Skeletal muscle tissue (tissue), 4 donors: Measurements from ENCODE around the gene CARS1. TPM values are rescaled to one million over a fixed set of nuclear protein-coding genes. Genes with fewer than 3 reads are reported as not detected.
"Not testable (repeated sequence)": the region's sequence is repeated elsewhere in the genome, so short reads cannot be mapped to it uniquely, and the experiment has no call there.

Experiments
- H3K27ac ChIP-seq: one replicate; pipeline ENCODE4 v1.7.0; 2013; ENCODE audit warnings: mild to moderate bottlenecking, low read depth, low read length, inconsistent platforms
- H3K27me3 ChIP-seq, 3 donors: one replicate each; pipeline ENCODE4 v1.7.0; 2013; ENCODE audit warnings: low read length in 3 of 3; ENCODE audit not compliant: control insufficient read depth in 3 of 3, insufficient read depth in 3 of 3
- H3K36me3 ChIP-seq, 3 donors: one replicate each; pipeline ENCODE4 v1.7.0; 2013; ENCODE audit warnings: low read length in 3 of 3; ENCODE audit not compliant: control insufficient read depth in 3 of 3, insufficient read depth in 3 of 3
- H3K4me1 ChIP-seq, 3 donors: one replicate each; pipeline ENCODE4 v1.7.0; 2013; ENCODE audit warnings: low read length in 3 of 3, mild to moderate bottlenecking in 3 of 3; ENCODE audit not compliant: control insufficient read depth in 3 of 3, insufficient read depth in 3 of 3
- H3K4me3 ChIP-seq, 3 donors: one replicate each; pipeline ENCODE4 v1.7.0; 2013; ENCODE audit warnings: low read length in 3 of 3
- H3K9ac ChIP-seq, 3 donors: one replicate each; pipeline ENCODE4 v1.7.0; 2013; ENCODE audit warnings: low read length in 3 of 3, mild to moderate bottlenecking in 3 of 3, moderate library complexity in 2 of 3, low read depth in 1 of 3
- H3K9me3 ChIP-seq, 3 donors: one replicate each; pipeline ENCODE4 v1.7.0; 2013; ENCODE audit warnings: low read length in 3 of 3; ENCODE audit not compliant: control insufficient read depth in 3 of 3
- total RNA-seq: library from RNA; depleted of rRNA; stranded (reverse); fragments of >200 nt; gene quantifications from one replicate; pipeline ENCODE4 v1.2.3, GENCODE V29; 2014
- donor health status: Osteomylitis.

CARS1 gene
- total RNA-seq, 1 donor from 2014 or later, result 11.5 TPM

- Histone ChIP-seq H3K27ac (no peak overlapping the region), H3K27me3 (peaks cover 6 to 11% (median 9%) of the 10 kb centered on the region in 3 donors), H3K36me3 (no peaks in the 10 kb centered on the region), H3K4me1 (no peaks in the 10 kb centered on the region), H3K9me3 (no peaks in the 10 kb centered on the region), H3K9ac (no peak overlapping the region), H3K4me3 (no peak overlapping the region)
Measured at GRCh38 chr11:3080733-3081385, 23.6 kb upstream of the CARS1 start.

- Histone ChIP-seq H3K4me1 (peaks cover 0 to 2% (median 2%) of the 10 kb centered on the region in 3 donors), H3K27ac (no peak overlapping the region), H3K9me3 (no peaks in the 10 kb centered on the region), H3K36me3 (no peaks in the 10 kb centered on the region), H3K9ac (no peak overlapping the region), H3K27me3 (peaks cover 6 to 11% (median 9%) of the 10 kb centered on the region in 3 donors), H3K4me3 (no peak overlapping the region)
Measured at GRCh38 chr11:3080104-3080503, 22.9 kb upstream of the CARS1 start.

DNA sequence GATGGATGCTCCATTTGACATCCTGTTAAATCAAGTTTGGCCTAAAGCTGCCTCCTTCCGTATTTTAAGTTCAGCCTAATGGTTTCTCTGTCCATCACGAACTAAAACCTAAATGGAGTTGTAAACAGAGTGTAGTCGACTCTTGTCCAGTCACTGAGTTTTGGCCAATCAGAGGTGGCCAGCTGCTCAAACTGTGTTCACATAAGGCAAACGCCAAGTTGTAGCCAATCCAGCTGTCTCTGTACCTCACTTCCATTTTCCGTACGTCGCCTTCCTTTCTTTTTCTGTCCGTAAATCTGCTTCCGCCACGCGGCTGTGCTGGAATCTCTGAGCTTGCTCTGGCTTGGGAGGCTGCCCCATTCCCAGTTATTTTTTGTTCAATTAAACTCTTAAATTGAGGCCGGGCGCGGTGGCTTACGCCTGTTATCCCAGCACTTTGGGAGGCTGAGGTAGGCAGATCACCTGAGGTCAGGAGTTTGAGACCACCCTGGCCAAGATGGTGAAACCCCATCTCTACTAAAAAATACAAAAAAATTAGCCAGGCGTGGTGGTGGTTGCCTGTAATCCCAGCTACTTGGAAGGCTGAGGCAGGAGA is 20.7 kb upstream of the CARS1 start:
- Histone ChIP-seq H3K9ac (no peak overlapping the region), H3K27me3 (peaks cover 0 to 6% (median 3%) of the 10 kb centered on the region in 3 donors), H3K36me3 (no peaks in the 10 kb centered on the region), H3K4me1 (peaks cover 3 to 10% (median 8%) of the 10 kb centered on the region in 3 donors), H3K9me3 (no peaks in the 10 kb centered on the region), H3K4me3 (no peak overlapping the region), H3K27ac (no peak overlapping the region)

- Histone ChIP-seq H3K9me3 (no peaks in the 10 kb centered on the region), H3K36me3 (no peaks in the 10 kb centered on the region), H3K4me3 (no peak overlapping the region), H3K9ac (no peak overlapping the region), H3K27me3 (peaks cover 0 to 6% (median 3%) of the 10 kb centered on the region in 3 donors), H3K27ac (no peak overlapping the region), H3K4me1 (peaks cover 5 to 10% (median 8%) of the 10 kb centered on the region in 3 donors)
Measured at GRCh38 chr11:3077189-3077836, 20.1 kb upstream of the CARS1 start.

DNA sequence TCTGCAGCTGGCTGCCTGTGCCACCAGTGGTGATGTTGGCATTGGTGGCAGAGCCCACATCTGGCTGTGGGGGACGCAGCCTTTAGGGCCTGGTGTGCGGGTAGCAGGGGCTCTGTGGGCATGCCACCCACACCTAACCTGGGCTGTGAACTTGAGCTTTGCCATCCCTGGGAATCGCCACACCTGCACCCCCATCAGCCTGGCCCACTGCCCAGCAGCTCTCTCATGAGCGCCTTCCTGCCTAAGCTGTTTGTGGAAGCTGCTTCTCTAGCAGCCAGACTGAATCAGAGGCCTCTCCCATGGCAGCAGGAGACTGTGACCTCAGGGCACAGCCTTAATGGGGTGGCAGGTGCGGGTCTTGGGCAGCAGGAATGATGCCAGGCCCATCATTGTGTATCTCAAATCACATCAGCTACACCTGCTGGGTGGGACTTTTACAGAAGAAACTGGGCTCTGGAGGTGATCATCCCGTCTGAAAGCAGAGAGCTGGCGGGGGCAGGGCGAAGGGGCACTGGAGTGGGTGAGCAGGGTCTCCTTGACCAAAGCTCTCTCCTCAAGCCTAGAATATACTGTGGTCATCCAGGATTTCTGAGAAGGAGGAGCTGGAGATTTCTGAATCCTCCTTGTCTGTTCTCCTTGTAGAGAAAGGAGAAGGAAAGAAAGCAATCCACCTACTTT is 17.8 kb upstream of the CARS1 start:
- Histone ChIP-seq H3K4me1 (peaks cover 5 to 10% (median 8%) of the 10 kb centered on the region in 3 donors), H3K4me3 (no peak overlapping the region), H3K9ac (peak overlapping the region in 1 of 3 donors; percentile 3), H3K9me3 (no peaks in the 10 kb centered on the region), H3K27me3 (no peaks in the 10 kb centered on the region), H3K36me3 (no peaks in the 10 kb centered on the region), H3K27ac (no peak overlapping the region)

- Histone ChIP-seq H3K4me1 (peaks cover 5 to 10% (median 8%) of the 10 kb centered on the region in 3 donors), H3K27me3 (no peaks in the 10 kb centered on the region), H3K9me3 (no peaks in the 10 kb centered on the region), H3K36me3 (no peaks in the 10 kb centered on the region), H3K27ac (no peak overlapping the region), H3K9ac (peak overlapping the region in 2 of 3 donors; percentile 17 to 20), H3K4me3 (no peak overlapping the region)
Measured at GRCh38 chr11:3073029-3073435, 15.8 kb upstream of the CARS1 start.

DNA sequence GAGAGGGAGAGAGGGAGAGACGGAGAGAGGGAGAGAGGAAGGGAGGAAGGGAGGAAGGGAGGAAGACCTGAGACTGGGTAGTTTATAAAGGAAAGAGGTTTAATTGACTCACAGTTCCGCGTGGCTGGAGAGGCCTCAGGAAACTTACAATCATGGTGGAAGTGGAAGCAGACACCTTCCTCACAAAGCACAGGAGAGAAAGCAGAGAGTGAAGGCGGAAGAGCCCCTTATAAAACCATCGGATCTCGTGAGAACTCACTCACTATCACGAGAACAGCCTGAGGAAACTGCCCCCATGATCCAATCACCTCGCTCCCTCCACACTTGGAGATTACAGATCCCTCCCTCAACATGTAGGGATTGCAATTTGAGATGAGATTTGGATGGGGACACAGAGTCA is 12.2 kb upstream of the CARS1 start:
- Histone ChIP-seq H3K27ac (no peak overlapping the region), H3K9ac (no peak overlapping the region), H3K36me3 (no peaks in the 10 kb centered on the region), H3K9me3 (no peaks in the 10 kb centered on the region), H3K27me3 (no peaks in the 10 kb centered on the region), H3K4me1 (peaks cover 0 to 2% (median 2%) of the 10 kb centered on the region in 3 donors), H3K4me3 (no peak overlapping the region)

DNA sequence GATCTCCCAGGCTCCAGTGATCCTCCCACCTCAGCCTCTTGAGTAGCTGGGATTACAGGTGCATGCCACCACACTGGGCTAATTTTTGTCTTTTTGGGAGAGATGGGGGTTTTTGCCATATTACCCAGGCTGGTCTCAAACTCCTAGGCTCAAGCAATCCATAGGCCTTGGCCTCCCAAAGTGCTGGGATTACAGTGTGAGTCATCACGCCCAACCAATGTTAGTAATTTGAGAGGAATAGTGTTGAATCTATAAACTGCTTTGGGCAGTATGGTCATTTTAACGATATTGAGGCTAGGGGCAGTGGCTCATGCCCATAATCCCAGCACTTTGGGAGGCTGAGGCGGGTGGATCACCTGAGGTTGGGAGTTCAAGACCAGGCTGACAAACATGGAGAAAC is 9.1 kb upstream of the CARS1 start:
- H3K4me1 ChIP-seq, H3K9ac ChIP-seq, H3K36me3 ChIP-seq, H3K4me3 ChIP-seq, H3K27ac ChIP-seq, H3K27me3 ChIP-seq, H3K9me3 ChIP-seq: not testable (repeated sequence)

- not testable (repeated sequence) for H3K9ac ChIP-seq, H3K36me3 ChIP-seq, H3K4me1 ChIP-seq, H3K4me3 ChIP-seq, H3K9me3 ChIP-seq, H3K27me3 ChIP-seq, H3K27ac ChIP-seq
Measured at GRCh38 chr11:3064709-3065108, 7.5 kb upstream of the CARS1 start.

DNA sequence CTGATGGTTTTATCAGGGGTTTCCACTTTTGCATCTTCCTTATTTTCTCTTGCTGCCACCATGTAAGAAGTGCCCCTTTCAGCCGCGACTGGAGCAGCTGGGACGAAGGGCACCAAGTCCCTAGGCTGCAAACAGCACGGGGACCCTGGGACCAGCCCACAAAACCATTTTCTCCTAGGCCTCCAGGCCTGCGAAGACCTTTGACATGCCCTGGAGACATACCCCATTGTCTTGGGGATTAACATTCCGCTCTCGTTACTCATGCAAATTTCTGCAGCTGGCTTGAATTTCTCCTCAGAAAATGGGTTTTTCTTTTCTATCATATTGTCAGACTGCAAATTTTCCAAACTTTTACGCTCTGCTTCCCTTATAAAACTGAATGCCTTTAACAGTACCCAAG is 6.7 kb upstream of the CARS1 start:
- H3K9me3 ChIP-seq, H3K4me3 ChIP-seq, H3K9ac ChIP-seq, H3K36me3 ChIP-seq, H3K4me1 ChIP-seq, H3K27ac ChIP-seq, H3K27me3 ChIP-seq: not testable (repeated sequence)
